Stomach smooth muscle (tissue), 2 donors: Measurements from ENCODE around the gene KNDC1.

ENCODE experiments used
- H3K27ac ChIP-seq: one replicate; pipeline ENCODE4 v1.7.0; 2013; ENCODE audit warnings: mild to moderate bottlenecking, low read length, inconsistent platforms
- H3K27me3 ChIP-seq, 2 donors: one replicate each; pipeline ENCODE4 v1.7.0; 2013; ENCODE audit warnings: low read length in 2 of 2; ENCODE audit not compliant: insufficient read depth in 2 of 2, control insufficient read depth in 1 of 2
- H3K36me3 ChIP-seq, 2 donors: one replicate each; pipeline ENCODE4 v1.7.0; 2013; ENCODE audit warnings: low read length in 2 of 2; ENCODE audit not compliant: control insufficient read depth in 2 of 2, insufficient read depth in 2 of 2
- H3K4me1 ChIP-seq: one replicate; pipeline ENCODE4 v1.7.0; 2013; ENCODE audit warnings: low read length; ENCODE audit not compliant: control insufficient read depth, insufficient read depth
- H3K4me3 ChIP-seq, 2 donors: one replicate each; pipeline ENCODE4 v1.7.0; 2013; ENCODE audit warnings: low read length in 2 of 2
- H3K9ac ChIP-seq, 2 donors: one replicate each; pipeline ENCODE4 v1.7.0; 2013; ENCODE audit warnings: low read length in 2 of 2, mild to moderate bottlenecking in 1 of 2
- H3K9me3 ChIP-seq, 2 donors: one replicate each; pipeline ENCODE4 v1.7.0; 2013; ENCODE audit warnings: low read length in 2 of 2; ENCODE audit not compliant: control insufficient read depth in 2 of 2
- donor health status: healthy.
- donor health status: Pancreatic carcinoma.

Gene KNDC1

GRCh38 chr10:133180965-133181639, 21.1 kb downstream of the KNDC1 start:
- Histone ChIP-seq H3K4me1 (no peaks in the 10 kb centered on the region), H3K9ac (no peak overlapping the region), H3K27ac (no peak overlapping the region), H3K9me3 (no peaks in the 10 kb centered on the region), H3K36me3 (no peaks in the 10 kb centered on the region), H3K27me3 (no peaks in the 10 kb centered on the region), H3K4me3 (no peak overlapping the region)

GRCh38 chr10:133182190-133182589, 22.2 kb downstream of the KNDC1 start:
- H3K9ac ChIP-seq, result no peak overlapping the region
- no peak overlapping the region for H3K27ac ChIP-seq
- no peaks in the 10 kb centered on the region for H3K27me3 ChIP-seq
- no peaks in the 10 kb centered on the region for H3K36me3 ChIP-seq
- H3K9me3 ChIP-seq, result no peaks in the 10 kb centered on the region
- no peak overlapping the region for H3K4me3 ChIP-seq
- no peaks in the 10 kb centered on the region for H3K4me1 ChIP-seq

GRCh38 chr10:133182791-133183645, 23.0 kb downstream of the KNDC1 start:
- no peak overlapping the region for H3K27ac ChIP-seq
- H3K4me1 ChIP-seq, result no peaks in the 10 kb centered on the region
- H3K36me3 ChIP-seq, result no peaks in the 10 kb centered on the region
- no peaks in the 10 kb centered on the region for H3K9me3 ChIP-seq
- no peak overlapping the region for H3K9ac ChIP-seq
- H3K4me3 ChIP-seq, result no peak overlapping the region
- H3K27me3 ChIP-seq, result no peaks in the 10 kb centered on the region

GRCh38 chr10:133183646-133184378, 23.8 kb downstream of the KNDC1 start:
- H3K9me3 ChIP-seq, result no peaks in the 10 kb centered on the region
- H3K27ac ChIP-seq, result no peak overlapping the region
- H3K4me3 ChIP-seq, result no peak overlapping the region
- H3K27me3 ChIP-seq, result no peaks in the 10 kb centered on the region
- no peaks in the 10 kb centered on the region for H3K4me1 ChIP-seq
- no peak overlapping the region for H3K9ac ChIP-seq
- H3K36me3 ChIP-seq, result no peaks in the 10 kb centered on the region

DNA sequence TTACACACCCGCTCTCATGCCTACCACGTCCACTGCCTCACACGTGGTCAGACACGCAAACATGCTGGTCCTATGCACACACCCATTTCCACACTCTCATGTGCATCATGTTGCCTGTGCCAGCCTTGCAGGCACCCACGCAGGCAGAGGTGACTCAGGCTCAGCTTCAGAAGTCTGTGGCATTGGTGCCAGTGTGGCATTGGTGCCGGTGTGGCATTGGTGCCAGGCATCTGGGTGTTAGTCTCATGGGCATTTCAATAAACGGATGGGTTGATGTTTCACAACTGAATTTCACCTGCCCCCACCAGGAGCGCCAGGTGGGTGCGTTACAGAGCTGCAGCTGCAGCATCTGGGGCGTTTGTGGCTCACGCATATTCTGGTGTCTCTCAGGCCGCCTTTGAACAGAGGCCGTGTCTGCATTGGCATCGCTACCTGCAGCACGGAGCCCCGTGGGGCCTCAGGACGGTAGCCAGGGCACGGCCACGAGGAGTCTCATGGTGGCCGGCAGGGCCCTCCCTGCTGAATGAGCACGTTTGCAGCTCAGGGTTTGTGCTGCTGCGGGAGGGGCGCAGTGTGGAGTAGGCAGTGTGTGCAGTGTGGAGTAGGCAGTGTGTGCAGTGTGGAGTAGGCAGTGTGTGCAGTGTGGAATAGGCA, 24.7 kb downstream of the KNDC1 start:
- no peaks in the 10 kb centered on the region for H3K4me1 ChIP-seq
- no peak overlapping the region for H3K27ac ChIP-seq
- no peaks in the 10 kb centered on the region for H3K36me3 ChIP-seq
- no peak overlapping the region for H3K9ac ChIP-seq
- no peak overlapping the region for H3K4me3 ChIP-seq
- H3K9me3 ChIP-seq, result no peaks in the 10 kb centered on the region
- H3K27me3 ChIP-seq, result no peaks in the 10 kb centered on the region

- Histone ChIP-seq H3K9me3 (no peaks in the 10 kb centered on the region), H3K27me3 (no peaks in the 10 kb centered on the region), H3K27ac (no peak overlapping the region), H3K4me1 (no peaks in the 10 kb centered on the region), H3K9ac (no peak overlapping the region), H3K4me3 (no peak overlapping the region), H3K36me3 (no peaks in the 10 kb centered on the region)
Observed at GRCh38 chr10:133185421-133185820, 25.4 kb downstream of the KNDC1 start.

DNA sequence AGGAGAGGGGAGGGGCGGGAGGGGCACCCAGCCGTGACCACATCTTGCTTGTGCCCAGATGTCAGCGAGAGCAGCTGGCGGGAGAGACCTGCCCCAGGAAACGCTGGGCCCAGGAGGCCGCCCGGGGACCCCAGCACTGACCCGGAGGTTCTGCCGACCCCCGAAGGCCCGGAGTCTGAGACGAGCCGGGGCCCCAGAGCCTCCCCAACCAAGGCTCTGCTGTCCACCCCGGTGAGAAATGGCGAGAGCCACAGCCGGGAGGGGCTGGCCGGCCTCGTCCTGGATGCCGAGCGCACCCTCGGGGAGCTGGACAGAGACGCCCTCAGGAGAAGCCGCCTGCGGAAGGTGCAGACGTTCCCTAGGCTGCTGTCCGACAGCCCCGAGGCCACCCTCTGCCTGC, 25.9 kb downstream of the KNDC1 start:
- H3K4me1 ChIP-seq, result no peaks in the 10 kb centered on the region
- no peak overlapping the region for H3K4me3 ChIP-seq
- no peaks in the 10 kb centered on the region for H3K9me3 ChIP-seq
- H3K27me3 ChIP-seq, result no peaks in the 10 kb centered on the region
- H3K36me3 ChIP-seq, result no peaks in the 10 kb centered on the region
- no peak overlapping the region for H3K9ac ChIP-seq
- H3K27ac ChIP-seq, result no peak overlapping the region

DNA sequence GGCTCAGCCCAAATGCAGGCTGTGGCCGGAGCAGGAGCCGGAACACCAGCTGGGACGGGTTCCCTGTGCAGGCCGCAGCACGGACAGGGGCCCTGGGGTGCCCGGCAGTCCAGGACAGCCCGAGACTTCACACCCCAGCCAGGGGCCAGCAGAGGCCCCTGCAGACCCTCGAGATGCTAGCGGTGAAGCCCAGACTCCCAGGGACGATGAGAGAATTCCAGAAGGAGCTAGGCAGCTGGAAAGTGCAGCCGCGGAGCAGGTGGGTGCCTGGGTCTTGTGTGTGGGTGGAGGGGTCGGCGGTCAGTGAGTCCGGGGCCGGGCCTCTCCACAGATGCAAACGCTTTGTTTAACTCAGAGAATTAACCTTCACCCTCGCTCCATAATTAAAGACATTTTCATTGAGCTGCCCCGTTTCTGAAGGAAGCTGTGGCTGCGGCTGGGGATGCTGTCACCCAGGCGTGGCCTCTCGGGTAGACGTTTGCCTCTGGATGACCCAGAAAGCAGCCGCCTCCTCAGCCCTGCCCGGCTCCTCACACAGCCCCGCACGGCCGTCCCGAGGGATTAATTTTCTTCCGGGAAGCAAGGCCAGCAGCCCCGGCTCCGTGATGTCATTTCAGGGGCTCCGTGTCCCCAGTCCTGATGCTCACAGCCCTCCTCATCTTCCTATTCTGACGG, 26.5 kb downstream of the KNDC1 start:
- no peaks in the 10 kb centered on the region for H3K9me3 ChIP-seq
- H3K36me3 ChIP-seq, result no peaks in the 10 kb centered on the region
- H3K27me3 ChIP-seq, result no peaks in the 10 kb centered on the region
- no peak overlapping the region for H3K9ac ChIP-seq
- H3K27ac ChIP-seq, result no peak overlapping the region
- no peaks in the 10 kb centered on the region for H3K4me1 ChIP-seq
- no peak overlapping the region for H3K4me3 ChIP-seq

DNA sequence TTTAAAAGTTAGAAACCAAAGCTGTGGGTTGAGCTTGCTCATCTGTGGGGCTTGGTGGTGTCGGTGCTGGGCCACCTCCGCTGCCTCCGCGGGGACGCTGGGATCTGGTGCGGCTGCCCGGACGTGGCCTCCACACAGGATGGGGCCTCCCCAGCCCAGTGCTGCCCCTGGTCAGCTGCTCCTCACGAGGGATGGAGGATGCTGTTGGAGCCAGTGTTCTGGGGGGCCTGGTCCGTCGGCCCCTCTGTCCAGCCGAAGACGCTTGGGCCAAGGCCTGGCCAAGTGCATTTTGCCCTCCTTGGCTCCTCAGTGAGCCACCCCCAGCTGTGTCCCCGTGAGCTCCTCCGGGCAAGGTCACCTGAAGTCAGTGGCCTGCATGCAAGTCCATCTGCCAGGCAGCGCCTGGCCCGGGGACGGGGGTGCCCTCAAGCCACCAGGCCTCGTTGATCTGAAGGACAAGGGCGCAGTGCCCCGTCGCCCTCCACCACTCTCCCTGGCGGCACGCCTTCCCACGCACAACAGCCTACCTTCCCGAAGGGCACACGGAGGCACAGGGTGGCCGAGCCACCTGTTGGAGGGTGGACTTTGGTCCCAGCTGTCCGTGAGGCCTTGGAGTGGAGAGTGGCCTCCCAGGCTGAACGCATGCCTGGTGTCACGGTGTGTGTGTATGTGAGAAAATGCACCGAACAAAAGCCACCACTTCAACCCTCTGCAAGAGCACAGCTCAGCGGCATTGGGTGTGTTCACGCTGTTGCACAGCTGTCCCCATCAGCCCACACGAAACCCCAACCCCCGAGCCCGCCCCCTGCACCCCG, 27.3 kb downstream of the KNDC1 start:
- H3K9me3 ChIP-seq, result peaks cover 0 to 2% of the 10 kb centered on the region in 2 donors
- no peak overlapping the region for H3K27ac ChIP-seq
- no peaks in the 10 kb centered on the region for H3K27me3 ChIP-seq
- H3K4me3 ChIP-seq, result no peak overlapping the region
- H3K36me3 ChIP-seq, result no peaks in the 10 kb centered on the region
- no peaks in the 10 kb centered on the region for H3K4me1 ChIP-seq
- H3K9ac ChIP-seq, result no peak overlapping the region
